ENCODE measurements around the gene HNRNPM.

The HNRNPM gene

GRCh38 chr19:8498295-8498694 is 53.5 kb downstream of the HNRNPM start:
- DNase-seq: no peak
- no peaks in the 10 kb centered on the region for H3K27me3 ChIP-seq
- TF ChIP-seq CTCF (IDR thresholded peaks at IDR 0.05): no peak
- no peaks in the 10 kb centered on the region for H3K36me3 ChIP-seq
- no peaks in the 10 kb centered on the region for H3K4me1 ChIP-seq
- H3K27ac ChIP-seq: no peak overlapping the region
- H3K9me3 ChIP-seq: no peaks in the 10 kb centered on the region
- H3K4me3 ChIP-seq: no peak overlapping the region
- intact Hi-C loops (cut with DNase I; ENCODE audit: low total_unique reads): no loop called here

- TF ChIP-seq CTCF (IDR thresholded peaks at IDR 0.05): no peak
- no peak overlapping the region for H3K4me3 ChIP-seq
- DNase-seq: no peak
- H3K4me1 ChIP-seq: no peaks in the 10 kb centered on the region
- H3K27ac ChIP-seq: no peak overlapping the region
- H3K9me3 ChIP-seq: no peaks in the 10 kb centered on the region
- no peaks in the 10 kb centered on the region for H3K27me3 ChIP-seq
- intact Hi-C loops (cut with DNase I; ENCODE audit: low total_unique reads): no loop called here
- no peaks in the 10 kb centered on the region for H3K36me3 ChIP-seq
Measured at GRCh38 chr19:8499048-8499833, 54.5 kb downstream of the HNRNPM start.

GRCh38 chr19:8500158-8500557 is 55.4 kb downstream of the HNRNPM start:
- intact Hi-C loops (cut with DNase I; ENCODE audit: low total_unique reads): loop anchor here (10.0 kb wide), 1 partner anchor 235 kb away; no protein-coding TSS in a partner anchor
- no peak for DNase-seq
- no peak for TF ChIP-seq CTCF (IDR thresholded peaks at IDR 0.05)
- no peaks in the 10 kb centered on the region for H3K9me3 ChIP-seq
- H3K27me3 ChIP-seq: no peaks in the 10 kb centered on the region
- H3K4me3 ChIP-seq: no peak overlapping the region
- no peaks in the 10 kb centered on the region for H3K36me3 ChIP-seq
- H3K27ac ChIP-seq: no peak overlapping the region
- no peaks in the 10 kb centered on the region for H3K4me1 ChIP-seq

GRCh38 chr19:8501516-8501915 is 56.7 kb downstream of the HNRNPM start:
- no peak for DNase-seq
- H3K27ac ChIP-seq: no peak overlapping the region
- H3K9me3 ChIP-seq: no peaks in the 10 kb centered on the region
- intact Hi-C loops (cut with DNase I; ENCODE audit: low total_unique reads): loop anchor here (10.0 kb wide), 1 partner anchor 237 kb away; no protein-coding TSS in a partner anchor
- no peak for TF ChIP-seq CTCF (IDR thresholded peaks at IDR 0.05)
- peaks cover 0 to 13% (median 12%) of the 10 kb centered on the region in 4 donors for H3K4me1 ChIP-seq
- H3K4me3 ChIP-seq: no peak overlapping the region
- no peaks in the 10 kb centered on the region for H3K36me3 ChIP-seq
- no peaks in the 10 kb centered on the region for H3K27me3 ChIP-seq

- H3K27ac ChIP-seq: no peak overlapping the region
- TF ChIP-seq CTCF (IDR thresholded peaks at IDR 0.05): no peak
- intact Hi-C loops (cut with DNase I; ENCODE audit: low total_unique reads): loop anchor here (10.0 kb wide), 1 partner anchor 237 kb away; no protein-coding TSS in a partner anchor
- no peak for DNase-seq
- H3K4me1 ChIP-seq: peaks cover 0 to 16% (median 15%) of the 10 kb centered on the region in 4 donors
- no peaks in the 10 kb centered on the region for H3K27me3 ChIP-seq
- H3K36me3 ChIP-seq: no peaks in the 10 kb centered on the region
- H3K4me3 ChIP-seq: peak overlapping the region; percentile 4 to 25
- H3K9me3 ChIP-seq: no peaks in the 10 kb centered on the region
Measured at GRCh38 chr19:8501981-8502380, 57.2 kb downstream of the HNRNPM start.

All from tibial artery (tissue), 4 donors.